HG03066 (cell line): Measurements from ENCODE around the gene WDPCP.
A peak's percentile ranks its signal among the peaks of the same experiment; 100 is the strongest.
"Not testable (repeated sequence)": the region's sequence is repeated elsewhere in the genome, so short reads cannot be mapped to it uniquely, and the experiment has no call there.

Experiments
- ATAC-seq: cut with Tn5 transposase; IDR thresholded peaks from one replicate; pipeline ENCODE4 v1.9.1; 2021; ENCODE audit warnings: low read depth; ENCODE audit not compliant: unreplicated experiment

WDPCP gene

GRCh38 chr2:63590626-63591408 is 2.5 kb upstream of the WDPCP start:
- ATAC-seq = no peak

DNA sequence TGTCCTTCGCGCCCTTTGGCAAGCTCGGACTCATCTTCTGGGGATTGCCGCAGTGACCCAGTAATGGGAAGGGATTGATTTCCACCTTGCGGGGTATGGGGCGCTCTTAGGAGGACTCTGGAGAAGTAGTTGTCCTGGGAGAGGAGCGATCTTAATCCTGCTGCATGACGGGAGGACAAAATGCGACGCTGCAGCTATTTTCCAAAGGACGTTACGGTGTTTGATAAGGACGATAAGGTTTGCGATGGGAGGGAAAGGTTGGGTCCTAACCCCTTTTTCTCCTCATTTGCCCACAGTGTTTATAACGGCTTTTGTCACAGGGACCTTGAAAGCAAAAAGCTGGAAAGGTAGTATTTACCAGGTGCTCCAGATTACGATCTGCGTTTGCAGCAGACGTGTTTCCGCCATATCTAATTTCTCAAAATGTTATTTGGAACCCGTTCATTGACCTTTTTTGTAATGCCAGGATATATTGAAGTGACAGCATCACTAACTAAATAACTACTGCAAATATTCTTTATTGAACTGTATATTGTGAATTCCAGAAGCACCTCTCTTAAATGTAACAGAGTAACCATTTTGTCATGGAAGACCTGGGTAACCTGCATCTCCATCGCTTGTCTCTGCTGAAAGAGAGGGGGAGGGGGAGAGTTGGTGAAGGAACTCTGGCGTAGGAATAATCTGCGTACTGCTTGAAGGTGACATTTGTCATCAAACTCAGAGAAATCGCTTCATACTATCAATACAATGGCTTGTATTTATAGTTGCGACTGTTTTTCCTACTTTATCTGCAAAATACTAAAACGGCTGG is 1.1 kb upstream of the WDPCP start:
- ATAC-seq = peak; percentile 6

DNA sequence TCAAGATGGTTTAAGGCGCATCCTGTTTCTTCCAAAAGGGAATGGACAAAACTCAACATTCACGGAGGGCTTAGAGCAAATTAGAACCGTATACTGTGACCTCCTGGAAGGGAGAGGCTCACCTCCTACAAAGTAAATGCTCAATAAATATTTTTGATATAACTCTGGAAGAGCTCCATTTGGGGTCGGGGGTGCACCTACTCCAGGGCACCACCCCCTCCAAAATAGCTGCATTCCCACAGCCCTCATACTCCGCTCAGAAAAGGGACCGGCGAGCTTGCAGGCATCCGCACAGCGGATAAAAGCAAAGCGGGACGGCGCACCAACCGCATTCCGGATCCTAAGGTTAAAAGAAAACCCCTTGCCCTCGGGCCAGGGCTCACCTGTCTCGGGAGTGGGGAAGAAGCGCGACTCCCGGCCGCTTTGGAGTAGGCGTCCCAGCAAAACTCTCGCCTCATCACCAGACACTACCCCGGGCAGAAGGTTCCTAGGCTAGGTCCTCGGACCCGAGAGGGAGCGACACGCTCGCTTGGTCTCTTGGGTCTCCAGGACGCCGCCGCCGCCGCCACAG is 378 bp downstream of the WDPCP start:
- no peak for ATAC-seq

- no peak for ATAC-seq
These were observed 5.4 kb downstream of the WDPCP start for GRCh38 chr2:63582873-63583272.

DNA sequence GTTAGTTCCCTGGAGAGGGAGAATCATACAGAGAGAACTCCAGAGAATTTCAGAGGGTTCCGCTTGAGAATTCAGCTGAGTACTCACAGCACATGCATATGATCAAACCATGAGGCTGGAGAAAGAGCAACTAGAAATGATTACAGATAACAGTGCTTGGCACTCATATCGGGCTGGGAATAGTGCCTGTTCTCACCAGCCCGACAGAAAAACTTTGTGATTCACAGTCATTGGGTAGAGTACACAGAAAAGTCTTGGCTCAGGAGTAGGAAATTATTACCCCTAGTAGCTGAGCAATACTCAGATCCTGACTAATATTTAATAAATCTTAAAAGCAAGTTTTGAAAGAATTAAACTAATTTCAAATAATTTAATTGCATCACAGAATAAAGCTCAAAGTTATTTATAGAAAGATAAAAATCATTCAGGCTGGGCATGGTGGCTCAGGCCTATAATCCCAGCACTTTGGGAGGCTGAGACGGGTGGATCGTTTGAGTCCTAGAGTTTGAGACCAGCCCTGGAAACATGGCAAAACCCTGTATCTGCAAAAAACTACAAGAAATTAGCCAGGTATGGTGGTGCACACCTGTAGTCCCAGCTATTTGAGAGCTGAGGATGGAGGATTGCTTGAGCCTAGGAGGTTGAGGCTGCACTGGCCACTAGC is 6.8 kb downstream of the WDPCP start:
- no peak for ATAC-seq

DNA sequence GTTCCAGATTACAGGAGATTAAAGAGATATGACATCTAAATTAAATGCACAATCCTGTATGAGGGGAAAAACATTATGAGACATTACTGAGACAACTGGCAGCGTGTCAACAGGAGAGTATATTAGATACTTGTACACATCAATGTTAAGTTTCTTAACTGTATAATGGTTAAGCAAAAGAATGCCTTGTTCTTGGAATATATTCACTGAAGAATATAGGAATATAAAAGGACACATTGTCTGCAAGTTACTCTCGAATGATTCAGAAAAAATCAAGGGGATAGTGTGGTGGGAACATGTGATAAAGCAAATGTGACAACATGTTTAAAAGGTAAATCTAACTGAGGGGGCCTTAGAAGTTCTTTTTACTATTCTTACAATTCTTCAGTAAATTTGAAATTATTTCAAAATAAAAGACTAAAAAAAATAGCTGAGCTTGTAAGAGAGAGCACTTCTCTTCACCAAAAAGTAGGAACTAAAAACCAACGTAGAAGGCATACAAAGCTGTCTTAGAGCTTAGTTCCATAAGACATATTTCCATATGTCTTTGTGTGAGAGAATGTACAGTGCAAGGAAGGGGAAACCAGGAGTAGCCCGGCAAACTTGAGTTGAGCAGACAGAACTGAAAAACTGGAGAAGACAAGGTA is 7.5 kb downstream of the WDPCP start:
- no peak for ATAC-seq

DNA sequence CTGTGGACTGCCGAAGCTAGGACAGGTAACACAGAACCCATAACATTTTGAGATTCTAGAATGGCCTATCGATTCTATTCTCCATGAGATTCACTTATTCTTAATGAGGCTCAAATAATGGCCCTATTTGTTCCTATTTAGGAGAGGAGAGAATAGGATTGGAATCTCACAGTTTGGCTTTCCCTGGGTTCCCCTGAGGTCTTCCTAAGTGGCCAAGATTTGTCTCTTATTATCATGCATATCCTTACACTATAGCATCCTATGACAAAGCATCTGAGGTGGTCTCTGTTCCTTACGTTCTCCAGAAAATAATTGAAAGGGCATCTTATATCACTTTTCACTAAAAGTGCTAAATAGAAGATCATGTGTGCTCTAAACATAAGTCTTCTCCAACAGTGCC is 9.5 kb downstream of the WDPCP start:
- ATAC-seq = no peak

- ATAC-seq = no peak
These were observed 11.7 kb downstream of the WDPCP start for GRCh38 chr2:63576546-63576945.

DNA sequence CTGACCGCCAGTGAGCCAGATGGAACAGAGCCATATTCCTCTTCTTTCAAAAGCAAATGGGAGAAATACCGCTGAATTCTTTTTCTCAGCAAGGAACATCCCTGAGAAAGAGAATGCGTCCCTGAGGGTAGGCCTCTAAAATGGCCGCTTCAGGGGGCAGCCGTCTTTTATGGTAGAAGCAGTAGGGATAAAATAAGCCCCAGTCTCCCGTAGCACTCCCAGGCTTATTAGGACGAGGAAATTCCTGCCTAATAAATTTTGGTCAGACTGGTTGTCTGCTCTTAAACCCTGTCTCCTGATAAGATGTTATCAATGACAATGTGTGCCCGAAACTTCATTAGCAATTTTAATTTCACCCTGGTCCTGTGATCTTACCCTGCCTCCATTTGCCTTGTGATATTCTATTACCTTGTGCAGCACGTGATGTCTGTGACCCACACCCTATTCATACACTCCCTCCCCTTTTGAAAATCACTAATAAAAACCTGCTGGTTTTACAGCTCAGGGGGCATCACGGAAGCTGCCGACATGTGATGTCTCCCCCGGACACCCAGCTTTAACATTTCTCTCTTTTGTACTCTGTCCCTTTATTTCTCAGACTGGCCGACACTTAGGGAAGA is 14.4 kb downstream of the WDPCP start:
- not testable (repeated sequence) for ATAC-seq

DNA sequence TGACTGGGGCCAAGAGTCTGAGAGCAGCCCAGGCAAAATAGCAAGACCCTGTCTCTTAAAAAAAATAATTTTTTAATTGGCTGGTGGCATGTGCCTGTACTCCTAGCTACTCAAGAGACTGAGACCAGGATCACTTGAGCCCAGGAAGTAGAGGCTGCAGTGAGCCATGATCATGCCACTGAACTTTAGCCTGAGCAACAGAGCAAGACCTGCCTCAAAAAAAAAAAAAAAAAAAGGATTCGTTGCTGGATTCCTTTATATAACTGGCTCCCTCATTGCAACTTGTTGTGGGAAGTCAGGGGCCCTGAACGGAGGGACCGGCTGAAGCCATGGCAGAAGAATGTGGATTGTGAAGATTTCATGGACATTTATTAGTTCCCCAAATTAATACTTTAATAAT is 15.3 kb downstream of the WDPCP start:
- not testable (repeated sequence) for ATAC-seq

DNA sequence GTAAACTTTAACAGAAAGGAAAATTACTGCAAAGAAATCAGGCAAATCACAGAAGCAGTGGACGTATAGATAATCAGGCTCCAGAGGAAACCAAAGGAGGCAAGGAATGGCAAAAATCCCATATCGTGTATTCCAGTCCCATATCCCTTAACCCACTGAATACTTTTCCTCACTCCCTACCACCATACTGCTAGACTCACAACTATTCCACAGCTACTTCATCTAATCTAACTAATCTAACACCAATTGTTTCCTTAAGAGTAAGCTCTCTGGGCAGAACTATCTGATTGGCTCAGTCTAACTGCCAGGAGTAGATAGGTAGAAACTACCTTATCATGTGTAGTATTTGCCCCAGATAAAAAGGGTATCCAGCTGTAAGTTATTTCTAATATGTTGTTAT is 16.3 kb downstream of the WDPCP start:
- no peak for ATAC-seq

- no peak for ATAC-seq
These were observed 17.0 kb downstream of the WDPCP start for GRCh38 chr2:63571291-63571690.

DNA sequence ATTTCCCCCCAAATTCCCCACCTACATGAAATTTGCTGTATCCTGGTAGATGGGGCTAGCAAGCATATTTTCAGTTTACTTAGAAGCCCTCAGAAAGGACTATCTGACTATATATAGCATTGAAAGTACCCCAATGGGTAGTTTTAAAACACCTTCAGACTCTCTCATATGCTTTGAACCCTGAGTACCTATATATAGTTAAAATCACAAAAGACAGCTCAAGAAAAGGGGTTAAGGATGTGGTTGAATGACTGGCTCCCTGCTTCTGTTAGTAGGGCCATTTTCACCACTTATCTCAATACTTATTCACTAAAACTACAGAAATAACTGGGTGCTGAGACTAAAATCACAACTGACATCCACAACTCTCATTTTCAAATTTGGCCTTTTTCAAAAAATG is 18.5 kb downstream of the WDPCP start:
- peak; percentile 82 for ATAC-seq

DNA sequence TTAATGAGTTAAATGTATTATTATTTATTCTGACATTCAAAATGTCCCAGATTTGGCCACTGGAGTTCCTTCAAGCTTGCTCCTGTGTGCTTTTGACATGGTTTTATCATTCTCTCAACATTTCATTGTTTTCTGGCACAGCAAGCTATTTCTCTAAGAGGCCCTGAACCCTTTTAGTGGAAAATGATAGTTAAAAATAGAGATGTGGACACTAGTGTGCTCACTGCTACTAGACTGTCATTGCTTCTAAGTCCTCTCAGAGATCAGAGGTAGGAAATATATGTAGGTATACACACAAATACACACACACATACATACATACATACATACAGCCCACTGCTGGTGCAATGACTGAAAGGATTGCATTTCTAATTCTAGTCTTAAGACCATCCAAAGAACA is 25.5 kb downstream of the WDPCP start:
- ATAC-seq = no peak

- ATAC-seq = not testable (repeated sequence)
These were observed 29.4 kb downstream of the WDPCP start for GRCh38 chr2:63558922-63559321.

DNA sequence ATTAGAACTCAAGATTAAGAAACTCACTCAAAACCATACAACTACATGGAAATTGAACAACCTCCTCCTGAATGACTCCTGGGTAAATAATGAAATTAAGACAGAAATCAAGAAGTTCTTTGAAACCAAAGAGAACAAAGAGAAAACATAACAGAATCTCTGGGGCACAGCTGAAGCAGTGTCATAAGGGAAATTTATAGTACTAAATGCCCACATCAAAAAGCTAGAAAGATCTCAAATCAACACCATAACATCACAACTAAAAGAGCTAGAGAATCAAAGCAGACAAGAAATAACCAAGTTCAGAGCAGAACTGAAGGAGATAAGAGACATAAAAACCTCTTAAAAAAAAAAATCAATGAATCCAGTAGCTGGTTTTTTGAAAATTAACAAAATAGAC is 30.5 kb downstream of the WDPCP start:
- ATAC-seq = not testable (repeated sequence)

DNA sequence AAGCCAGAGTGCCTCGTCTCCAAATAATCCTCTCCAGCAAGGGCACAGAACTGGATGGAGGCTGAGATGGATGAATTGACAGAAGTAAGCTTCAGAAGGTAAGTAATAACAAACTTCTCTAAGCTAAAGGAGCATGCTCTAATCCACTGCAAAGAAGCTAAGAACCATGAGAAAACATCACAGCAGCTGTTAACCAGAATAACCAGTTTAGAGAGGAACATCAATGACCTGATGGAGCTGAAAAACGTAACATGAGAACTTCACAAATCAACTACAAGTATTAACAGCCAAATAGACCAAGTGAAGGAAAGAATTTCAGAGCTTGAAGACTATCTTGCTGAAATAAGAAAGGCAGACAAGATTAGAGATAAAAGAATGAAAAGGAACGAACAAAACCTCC is 32.3 kb downstream of the WDPCP start:
- no peak for ATAC-seq

DNA sequence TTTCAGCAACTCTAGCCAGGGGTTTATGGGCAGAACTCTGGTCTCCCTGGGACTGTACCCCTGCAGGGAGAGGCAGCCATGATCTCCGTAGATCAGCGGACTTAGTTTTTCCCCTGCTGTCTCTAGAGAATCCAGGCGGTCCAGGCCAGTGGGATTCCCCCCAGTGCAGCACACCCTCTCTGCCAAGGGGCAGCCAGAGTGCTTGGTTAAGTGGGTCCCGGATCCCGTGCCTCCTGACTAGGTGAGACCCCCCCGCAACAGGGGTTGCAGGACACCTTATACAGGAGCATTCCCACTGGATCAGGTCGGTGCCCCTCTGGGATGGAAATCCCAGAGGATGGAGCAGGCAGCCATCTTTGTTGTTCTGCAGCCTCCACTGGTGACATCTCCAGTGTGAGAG is 33.0 kb downstream of the WDPCP start:
- ATAC-seq = no peak

DNA sequence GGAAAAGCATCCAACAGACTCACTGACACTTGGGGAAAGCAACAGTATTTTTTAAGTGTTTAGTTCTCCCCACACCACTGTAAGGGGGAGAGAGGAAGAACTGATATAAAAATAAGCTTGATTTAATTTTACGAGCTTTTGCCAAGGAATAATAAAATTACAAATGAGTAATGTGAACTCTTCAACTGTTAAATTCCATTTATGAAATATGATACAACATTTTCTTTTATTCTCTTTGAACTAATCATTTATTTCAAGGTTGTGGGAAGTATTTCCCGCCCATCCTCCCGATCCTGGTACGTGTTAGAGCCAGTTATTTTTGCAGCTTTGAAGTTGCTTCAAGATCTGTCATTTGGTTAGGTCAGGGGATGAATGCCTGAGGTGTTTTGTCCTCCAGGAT is 35.2 kb downstream of the WDPCP start:
- no peak for ATAC-seq

DNA sequence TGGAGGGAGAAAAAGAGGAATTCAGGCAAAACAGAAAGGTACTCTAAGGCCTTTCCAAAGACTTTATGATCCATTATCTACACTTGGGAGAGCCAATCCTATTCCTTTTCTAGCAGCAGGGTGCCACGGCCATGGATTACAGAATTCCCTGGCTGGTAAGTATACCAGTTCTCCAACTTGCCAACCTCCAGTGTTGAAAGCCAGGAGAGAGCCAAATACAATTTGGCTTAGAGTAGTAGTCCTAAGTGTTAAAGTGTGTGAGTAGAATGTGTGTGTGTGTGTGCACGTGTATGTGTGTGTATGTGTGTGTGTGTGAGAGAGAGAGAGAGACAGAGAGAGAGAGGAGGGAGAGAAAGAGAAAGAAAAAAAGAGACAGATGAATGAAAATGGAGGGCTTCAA is 43.3 kb downstream of the WDPCP start:
- no peak for ATAC-seq
